Activated effector memory CD4-positive, alpha-beta T cell treated with anti-CD3 and anti-CD28 coated beads, Interleukin-2, amount 50 U/mL, for 16 hours (primary cell): ENCODE results near the gene WHRN.

ENCODE experiments used
- DNase-seq: peaks from one replicate; pipeline ENCODE4 v3.0.0-alpha.2; 2020

The WHRN gene

GRCh38 chr9:114489928-114490327 lies 15.3 kb downstream of the WHRN start:
- no peak for DNase-seq

GRCh38 chr9:114488398-114489129 lies 16.7 kb downstream of the WHRN start:
- no peak for DNase-seq

GRCh38 chr9:114487607-114488300 lies 17.5 kb downstream of the WHRN start:
- DNase-seq, result peak; percentile 81

- no peak for DNase-seq
Observed at GRCh38 chr9:114486205-114486963, 18.9 kb downstream of the WHRN start.

- DNase-seq, result peak; percentile 76
Observed at GRCh38 chr9:114484854-114485443, 20.3 kb downstream of the WHRN start.

GRCh38 chr9:114484215-114484853 lies 20.9 kb downstream of the WHRN start:
- no peak for DNase-seq

GRCh38 chr9:114483499-114483898 lies 21.8 kb downstream of the WHRN start:
- DNase-seq, result no peak

GRCh38 chr9:114482593-114482992 lies 22.7 kb downstream of the WHRN start:
- DNase-seq, result no peak

GRCh38 chr9:114481789-114482188 lies 23.5 kb downstream of the WHRN start:
- no peak for DNase-seq

GRCh38 chr9:114480746-114481435 lies 24.4 kb downstream of the WHRN start:
- DNase-seq, result no peak

- DNase-seq, result no peak
Observed at GRCh38 chr9:114478871-114479270, 26.4 kb downstream of the WHRN start.

GRCh38 chr9:114478459-114478858 lies 26.8 kb downstream of the WHRN start:
- DNase-seq, result no peak

GRCh38 chr9:114477642-114478041 lies 27.6 kb downstream of the WHRN start:
- no peak for DNase-seq

GRCh38 chr9:114476891-114477469 lies 28.3 kb downstream of the WHRN start:
- no peak for DNase-seq

GRCh38 chr9:114475412-114476135 lies 29.7 kb downstream of the WHRN start:
- no peak for DNase-seq

- DNase-seq, result no peak
Observed at GRCh38 chr9:114474425-114474824, 30.8 kb downstream of the WHRN start.

- no peak for DNase-seq
Observed at GRCh38 chr9:114473447-114473801, 31.8 kb downstream of the WHRN start.

GRCh38 chr9:114472765-114473446 lies 32.4 kb downstream of the WHRN start:
- DNase-seq, result no peak

GRCh38 chr9:114471157-114471556 lies 34.1 kb downstream of the WHRN start:
- no peak for DNase-seq

- DNase-seq, result no peak
Observed at GRCh38 chr9:114470581-114470980, 34.7 kb downstream of the WHRN start.

- DNase-seq, result no peak
Observed at GRCh38 chr9:114470121-114470520, 35.2 kb downstream of the WHRN start.
